Endodermal cell (in vitro differentiated cells): ENCODE data around the gene RNF223. TPM values are rescaled to one million over a fixed set of nuclear protein-coding genes. Genes with fewer than 3 reads are reported as not detected.

ENCODE experiments used
- DNase-seq: peaks from one replicate; pipeline ENCODE4 v3.0.0-alpha.2; 2017
- H3K27ac ChIP-seq: 2 replicates; pipeline ENCODE4 v1.5.1; 2013; ENCODE audit warnings: mild to moderate bottlenecking, low read depth, low read length, moderate library complexity
- H3K27me3 ChIP-seq: 2 replicates; pipeline ENCODE4 v1.6.1; 2013; ENCODE audit warnings: mild to moderate bottlenecking, low read length, moderate library complexity; ENCODE audit not compliant: insufficient read depth, control insufficient read depth, poor library complexity, severe bottlenecking
- H3K36me3 ChIP-seq: 2 replicates; pipeline ENCODE4 v1.7.0; 2013; ENCODE audit warnings: mild to moderate bottlenecking, low read length, moderate library complexity; ENCODE audit not compliant: control insufficient read depth, insufficient read depth
- H3K4me1 ChIP-seq: one replicate; pipeline ENCODE4 v1.7.0; 2013; ENCODE audit warnings: low read length; ENCODE audit not compliant: control insufficient read depth, insufficient read depth
- H3K4me3 ChIP-seq: 2 replicates; pipeline ENCODE4 v1.5.1; 2013; ENCODE audit warnings: mild to moderate bottlenecking, low read length, moderate library complexity
- H3K9ac ChIP-seq: 2 replicates; pipeline ENCODE4 v1.6.1; 2013; ENCODE audit warnings: mild to moderate bottlenecking, low read length, moderate library complexity; ENCODE audit not compliant: poor library complexity, severe bottlenecking; ENCODE audit errors: extremely low read depth
- H3K9me3 ChIP-seq: 2 replicates; pipeline ENCODE4 v1.6.1; 2013; ENCODE audit warnings: mild to moderate bottlenecking, low read length, moderate library complexity; ENCODE audit not compliant: control insufficient read depth
- H3K27ac Mint-ChIP-seq: 2 replicates; pipeline ENCODE4 v1.8.0; 2020; ENCODE audit warnings: mixed read lengths
- H3K27me3 Mint-ChIP-seq: 2 replicates; pipeline ENCODE4 v1.8.0; 2021; ENCODE audit warnings: mild to moderate bottlenecking, mixed read lengths; ENCODE audit not compliant: insufficient read depth
- H3K36me3 Mint-ChIP-seq: 2 replicates; pipeline ENCODE4 v1.8.0; 2020; ENCODE audit warnings: low read depth, mixed read lengths
- H3K4me1 Mint-ChIP-seq: 2 replicates; pipeline ENCODE4 v1.8.0; 2020; ENCODE audit warnings: mixed read lengths
- H3K4me3 Mint-ChIP-seq: 2 replicates; pipeline ENCODE4 v1.8.0; 2020; ENCODE audit warnings: mild to moderate bottlenecking, moderate library complexity, mixed read lengths
- H3K9me3 Mint-ChIP-seq: 2 replicates; pipeline ENCODE4 v1.8.0; 2020; ENCODE audit warnings: mild to moderate bottlenecking, mixed read lengths
- WGBS, 2 experiments: methylation state at CpG; one replicate each; pipeline versions ENCODE4 v1.1.5 to v1.1.7; 2013; ENCODE audit warnings: missing lambda C conversion rate in 2 of 2, mixed read lengths in 1 of 2; ENCODE audit not compliant: insufficient coverage in 1 of 2, insufficient read length in 1 of 2; 5-methylcytosine and 5-hydroxymethylcytosine counted together
- total RNA-seq, 2 donors: library from RNA; stranded (reverse); fragmentation: NEBNext Ultra II Directional in 1 of 2; extraction: Animal tissue kit (Norgen Biotek cat#: 25700) in 1 of 2; gene quantifications; 2 replicates in 1 of 2; 3 replicates in 1 of 2; pipeline ENCODE4 v1.2.1, GENCODE V29; 2021
- TF ChIP-seq, protein P1 (sequence below): fragments of 200-600 bp; sonication (generic); conservative IDR thresholded peaks from 2 replicates; pipeline ENCODE4 v1.5.0; 2021; ENCODE audit warnings: antibody characterized with exemption, mild to moderate bottlenecking

Gene RNF223
- total RNA-seq, 2 donors from 2014 or later, result not detected

DNA sequence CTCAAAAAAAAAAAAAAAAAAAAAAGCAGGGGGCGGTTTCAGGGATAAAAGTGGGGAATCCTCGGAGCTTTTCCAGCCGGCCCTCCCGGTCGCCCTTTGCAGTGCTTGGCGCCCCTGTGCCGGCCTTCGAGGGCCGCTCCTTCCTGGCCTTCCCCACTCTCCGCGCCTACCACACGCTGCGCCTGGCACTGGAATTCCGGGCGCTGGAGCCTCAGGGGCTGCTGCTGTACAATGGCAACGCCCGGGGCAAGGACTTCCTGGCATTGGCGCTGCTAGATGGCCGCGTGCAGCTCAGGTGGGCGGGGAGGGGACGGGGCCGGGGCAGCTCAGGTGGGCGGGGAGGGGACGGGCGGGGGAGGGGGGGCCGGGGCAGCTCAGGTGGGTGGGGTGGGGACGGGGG is 25.3 kb downstream of the RNF223 start:
- H3K9ac ChIP-seq, result no peak overlapping the region
- no peaks in the 10 kb centered on the region for H3K9me3 ChIP-seq
- H3K9me3 Mint-ChIP-seq, result no peaks in the 10 kb centered on the region
- WGBS, 2 experiments, result 90 to 95% methylated on average over 16 to 22 of the region's 28 CpGs
- DNase-seq, result no peak
- TF ChIP-seq, protein P1, sequence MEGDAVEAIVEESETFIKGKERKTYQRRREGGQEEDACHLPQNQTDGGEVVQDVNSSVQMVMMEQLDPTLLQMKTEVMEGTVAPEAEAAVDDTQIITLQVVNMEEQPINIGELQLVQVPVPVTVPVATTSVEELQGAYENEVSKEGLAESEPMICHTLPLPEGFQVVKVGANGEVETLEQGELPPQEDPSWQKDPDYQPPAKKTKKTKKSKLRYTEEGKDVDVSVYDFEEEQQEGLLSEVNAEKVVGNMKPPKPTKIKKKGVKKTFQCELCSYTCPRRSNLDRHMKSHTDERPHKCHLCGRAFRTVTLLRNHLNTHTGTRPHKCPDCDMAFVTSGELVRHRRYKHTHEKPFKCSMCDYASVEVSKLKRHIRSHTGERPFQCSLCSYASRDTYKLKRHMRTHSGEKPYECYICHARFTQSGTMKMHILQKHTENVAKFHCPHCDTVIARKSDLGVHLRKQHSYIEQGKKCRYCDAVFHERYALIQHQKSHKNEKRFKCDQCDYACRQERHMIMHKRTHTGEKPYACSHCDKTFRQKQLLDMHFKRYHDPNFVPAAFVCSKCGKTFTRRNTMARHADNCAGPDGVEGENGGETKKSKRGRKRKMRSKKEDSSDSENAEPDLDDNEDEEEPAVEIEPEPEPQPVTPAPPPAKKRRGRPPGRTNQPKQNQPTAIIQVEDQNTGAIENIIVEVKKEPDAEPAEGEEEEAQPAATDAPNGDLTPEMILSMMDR, result no peak
- H3K4me3 ChIP-seq, result no peak overlapping the region
- H3K4me1 Mint-ChIP-seq, result no peaks in the 10 kb centered on the region
- no peaks in the 10 kb centered on the region for H3K27me3 Mint-ChIP-seq
- H3K27ac Mint-ChIP-seq, result no peak overlapping the region
- no peaks in the 10 kb centered on the region for H3K4me1 ChIP-seq
- no peak overlapping the region for H3K27ac ChIP-seq
- no peak overlapping the region for H3K4me3 Mint-ChIP-seq
- no peaks in the 10 kb centered on the region for H3K27me3 ChIP-seq
- peaks cover 46% of the 10 kb centered on the region for H3K36me3 Mint-ChIP-seq
- peaks cover 38% of the 10 kb centered on the region for H3K36me3 ChIP-seq

DNA sequence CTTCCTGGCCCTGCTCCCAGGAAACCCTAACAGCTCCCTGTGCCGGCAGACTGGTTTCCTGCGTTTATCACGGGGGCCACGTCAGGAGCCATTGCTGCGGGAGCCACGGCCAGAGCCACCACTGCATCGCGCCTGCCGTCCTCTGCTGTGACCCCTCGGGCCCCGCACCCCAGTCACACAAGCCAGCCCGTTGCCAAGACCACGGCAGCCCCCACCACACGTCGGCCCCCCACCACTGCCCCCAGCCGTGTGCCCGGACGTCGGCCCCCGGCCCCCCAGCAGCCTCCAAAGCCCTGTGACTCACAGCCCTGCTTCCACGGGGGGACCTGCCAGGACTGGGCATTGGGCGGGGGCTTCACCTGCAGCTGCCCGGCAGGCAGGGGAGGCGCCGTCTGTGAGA is 26.1 kb downstream of the RNF223 start:
- no peaks in the 10 kb centered on the region for H3K27me3 ChIP-seq
- no peak overlapping the region for H3K4me3 Mint-ChIP-seq
- H3K4me1 ChIP-seq, result no peaks in the 10 kb centered on the region
- peaks cover 34% of the 10 kb centered on the region for H3K36me3 ChIP-seq
- no peaks in the 10 kb centered on the region for H3K4me1 Mint-ChIP-seq
- H3K27me3 Mint-ChIP-seq, result peaks cover 2% of the 10 kb centered on the region
- H3K9ac ChIP-seq, result no peak overlapping the region
- TF ChIP-seq, protein P1, result no peak
- H3K27ac ChIP-seq, result no peak overlapping the region
- no peak overlapping the region for H3K4me3 ChIP-seq
- peaks cover 47% of the 10 kb centered on the region for H3K36me3 Mint-ChIP-seq
- no peaks in the 10 kb centered on the region for H3K9me3 ChIP-seq
- no peak for DNase-seq
- 95% methylated on average over 25 of the region's 25 CpGs; no CpG with 5 or more reads in 1 of the 2 experiments for WGBS, 2 experiments
- H3K27ac Mint-ChIP-seq, result no peak overlapping the region
- H3K9me3 Mint-ChIP-seq, result no peaks in the 10 kb centered on the region

DNA sequence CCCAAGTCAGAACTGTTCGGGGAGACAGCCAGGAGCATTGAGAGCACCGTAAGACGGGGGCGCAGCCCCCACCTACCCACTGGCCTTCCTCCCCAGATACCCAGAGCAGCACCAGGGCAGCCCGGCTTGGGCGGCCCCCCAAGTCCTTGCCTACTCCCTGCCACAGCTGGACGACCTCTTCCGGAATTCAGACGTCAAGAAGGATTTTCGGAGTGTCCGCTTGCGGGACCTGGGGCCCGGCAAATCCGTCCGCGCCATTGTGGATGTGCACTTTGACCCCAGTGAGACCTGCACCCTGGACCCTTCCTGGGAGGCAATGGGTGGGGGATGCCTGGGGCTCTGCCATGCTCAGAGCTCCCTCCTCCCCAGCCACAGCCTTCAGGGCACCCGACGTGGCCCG is 26.7 kb downstream of the RNF223 start:
- TF ChIP-seq, protein P1, result no peak
- no peaks in the 10 kb centered on the region for H3K4me1 ChIP-seq
- DNase-seq, result no peak
- no peaks in the 10 kb centered on the region for H3K9me3 Mint-ChIP-seq
- H3K4me3 ChIP-seq, result no peak overlapping the region
- H3K4me3 Mint-ChIP-seq, result no peak overlapping the region
- no peak overlapping the region for H3K27ac Mint-ChIP-seq
- no peaks in the 10 kb centered on the region for H3K4me1 Mint-ChIP-seq
- H3K36me3 Mint-ChIP-seq, result peaks cover 45% of the 10 kb centered on the region
- 93 to 98% methylated on average over 12 to 19 of the region's 19 CpGs for WGBS, 2 experiments
- no peaks in the 10 kb centered on the region for H3K27me3 ChIP-seq
- peaks cover 32% of the 10 kb centered on the region for H3K36me3 ChIP-seq
- no peak overlapping the region for H3K9ac ChIP-seq
- H3K27ac ChIP-seq, result no peak overlapping the region
- no peaks in the 10 kb centered on the region for H3K9me3 ChIP-seq
- H3K27me3 Mint-ChIP-seq, result peaks cover 2% of the 10 kb centered on the region
